Ovary (tissue), 9 donors: ENCODE measurements around the gene VPS37D. TPM values are rescaled to one million over a fixed set of nuclear protein-coding genes. Genes with fewer than 3 reads are reported as not detected.

Source experiments
- DNase-seq, 5 donors: peaks; one replicate each; pipeline ENCODE4 v3.0.0-alpha.2; 2019 to 2020
- H3K27ac ChIP-seq, 2 donors: fragments of 200-600 bp; one replicate each; pipeline versions ENCODE4 v1.5.1 to v1.8.0; 2019 to 2022
- H3K27me3 ChIP-seq: fragments of 200-600 bp; one replicate; pipeline ENCODE4 v1.8.0; 2022
- H3K36me3 ChIP-seq: fragments of 200-600 bp; sonication (generic); one replicate; pipeline ENCODE4 v1.5.1; 2019
- H3K4me1 ChIP-seq: one replicate; pipeline ENCODE4 v1.8.1; 2013; ENCODE audit warnings: mild to moderate bottlenecking, moderate library complexity; ENCODE audit not compliant: insufficient read depth
- H3K4me3 ChIP-seq: fragments of 200-600 bp; sonication (generic); one replicate; pipeline ENCODE4 v1.5.1; 2017
- H3K9me3 ChIP-seq, 2 donors: fragments of 200-600 bp in 1 of 2; sonication (generic) in 1 of 2; one replicate each; pipeline versions ENCODE4 v1.5.1 to v1.8.1; 2013 to 2019; ENCODE audit warnings: mild to moderate bottlenecking in 1 of 2, moderate library complexity in 1 of 2
- EP300 ChIP-seq: sonication (generic); formaldehyde crosslinking; IDR thresholded peaks from one replicate; pipeline ENCODE4 v1.6.1; 2017; ENCODE audit warnings: antibody characterized with exemption
- POLR2A ChIP-seq: fragments of 450-650 bp; IDR thresholded peaks from one replicate; pipeline ENCODE4 v1.6.1; 2017; ENCODE audit warnings: antibody characterized with exemption, mild to moderate bottlenecking, moderate library complexity
- WGBS, 3 donors: extraction: QIAGEN DNeasy Blood & Tissue Kit in 1 of 3; methylation state at CpG; one replicate each; pipeline versions ENCODE4 v1.1.5 to v1.1.7; 2013 to 2017; 5-methylcytosine and 5-hydroxymethylcytosine counted together
- intact Hi-C, 4 donors: fragments of 100-400 bp; cut with DNase I; formaldehyde crosslinking; loops; one replicate each; pipeline versions ENCODE4 v1.11.0 to v1.15.1; 2022 to 2023
- polyA plus RNA-seq, 2 donors: library from polyadenylated mRNA; stranded (reverse); fragments of 200-250 nt in 1 of 2; fragments of 350-450 nt in 1 of 2; fragmentation: Illumina TruSeq in 1 of 2; extraction: RNeasy Lipid Tissue Mini Kit (QIAGEN cat#74804) in 1 of 2; gene quantifications; one replicate each; pipeline ENCODE4 v1.2.3, GENCODE V29; 2013 to 2014
- total RNA-seq, 7 donors: library from RNA; depleted of rRNA in 2 of 7; stranded (reverse); fragments of >200 nt in 2 of 7; fragmentation: NEBNext Ultra II Directional in 3 of 7; extraction: Animal tissue kit (Norgen Biotek cat#: 25700) in 3 of 7; gene quantifications; one replicate each; pipeline versions ENCODE4 v1.1.0 to v1.2.4, GENCODE V29; 2016 to 2023
- TF ChIP-seq, protein P1 (sequence below), 3 donors: fragments of 450-650 bp in 2 of 3; fragments of 200-600 bp in 1 of 3; IDR thresholded peaks; one replicate each; pipeline versions ENCODE4 v1.5.1 to v1.8.0; 2016 to 2022; ENCODE audit warnings: antibody characterized with exemption in 3 of 3, mild to moderate bottlenecking in 1 of 3
- donor health status: DM: no; HTN: no; CAD: no; lungs with moderate emphysema.
- donor health status: DM: no; HTN: no; CAD: no.
- donor health status: Bipolar disorder and iron deficiency.
- donor health status: DM: yes; HTN: yes; CAD: no.
- donor health status: DM: no; HTN: no; CAD: no.
- donor health status: DM: yes; HTN: yes; CAD: no.

VPS37D gene
- total and polyA plus RNA-seq, 9 donors, result 0.28 to 8.8 (median 6.1) TPM

GRCh38 chr7:73700581-73701134 is 33.0 kb downstream of the VPS37D start:
- DNase-seq, result no peak
- intact Hi-C loops, result no loop called here
- no peak overlapping the region for H3K4me3 ChIP-seq
- no peaks in the 10 kb centered on the region for H3K9me3 ChIP-seq
- peaks cover 12% of the 10 kb centered on the region for H3K4me1 ChIP-seq
- TF ChIP-seq, protein P1, sequence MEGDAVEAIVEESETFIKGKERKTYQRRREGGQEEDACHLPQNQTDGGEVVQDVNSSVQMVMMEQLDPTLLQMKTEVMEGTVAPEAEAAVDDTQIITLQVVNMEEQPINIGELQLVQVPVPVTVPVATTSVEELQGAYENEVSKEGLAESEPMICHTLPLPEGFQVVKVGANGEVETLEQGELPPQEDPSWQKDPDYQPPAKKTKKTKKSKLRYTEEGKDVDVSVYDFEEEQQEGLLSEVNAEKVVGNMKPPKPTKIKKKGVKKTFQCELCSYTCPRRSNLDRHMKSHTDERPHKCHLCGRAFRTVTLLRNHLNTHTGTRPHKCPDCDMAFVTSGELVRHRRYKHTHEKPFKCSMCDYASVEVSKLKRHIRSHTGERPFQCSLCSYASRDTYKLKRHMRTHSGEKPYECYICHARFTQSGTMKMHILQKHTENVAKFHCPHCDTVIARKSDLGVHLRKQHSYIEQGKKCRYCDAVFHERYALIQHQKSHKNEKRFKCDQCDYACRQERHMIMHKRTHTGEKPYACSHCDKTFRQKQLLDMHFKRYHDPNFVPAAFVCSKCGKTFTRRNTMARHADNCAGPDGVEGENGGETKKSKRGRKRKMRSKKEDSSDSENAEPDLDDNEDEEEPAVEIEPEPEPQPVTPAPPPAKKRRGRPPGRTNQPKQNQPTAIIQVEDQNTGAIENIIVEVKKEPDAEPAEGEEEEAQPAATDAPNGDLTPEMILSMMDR (IDR thresholded peaks at IDR 0.05), result no peak
- no peak for TF ChIP-seq EP300
- no peak for TF ChIP-seq POLR2A
- no peak overlapping the region for H3K27ac ChIP-seq
- H3K27me3 ChIP-seq, result no peaks in the 10 kb centered on the region
- 80 to 81% (median 80%) methylated on average over 15 of the region's 15 CpGs for WGBS, 3 donors
- no peaks in the 10 kb centered on the region for H3K36me3 ChIP-seq

DNA sequence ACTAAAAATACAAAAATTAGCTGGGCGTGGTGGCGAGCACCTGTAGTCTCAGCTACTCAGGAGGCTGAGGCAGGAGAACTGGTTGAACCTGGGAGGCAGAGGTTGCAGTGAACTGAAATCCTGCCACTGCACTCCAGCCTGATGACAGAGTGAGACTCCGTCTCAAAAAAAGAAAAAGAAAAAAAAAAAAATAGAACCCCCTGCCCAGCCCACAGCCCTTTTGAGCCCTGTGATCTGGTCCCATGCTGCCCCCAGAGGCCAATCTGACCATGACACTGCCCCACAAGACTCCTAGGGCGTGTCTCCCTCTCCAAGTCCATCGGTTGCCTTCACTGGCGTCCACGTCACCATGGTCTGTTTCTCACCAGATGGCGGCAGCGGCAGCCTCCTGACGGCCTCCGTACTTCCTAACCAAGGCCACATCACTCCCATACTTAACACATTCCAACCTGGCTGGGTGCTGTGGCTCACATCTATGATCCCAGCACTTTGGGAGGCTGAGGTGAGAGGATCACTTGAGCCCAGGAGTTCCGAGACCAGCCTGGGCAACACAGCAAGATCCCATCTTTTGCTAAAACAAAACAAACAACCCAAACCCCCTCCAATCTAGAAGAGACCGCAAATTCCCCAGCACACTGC is 33.8 kb downstream of the VPS37D start:
- H3K36me3 ChIP-seq, result no peaks in the 10 kb centered on the region
- no peaks in the 10 kb centered on the region for H3K27me3 ChIP-seq
- intact Hi-C loops, result no loop called here
- TF ChIP-seq EP300 (no peak), POLR2A (no peak)
- TF ChIP-seq, protein P1 (IDR thresholded peaks at IDR 0.05), result no peak
- no peak overlapping the region for H3K27ac ChIP-seq
- H3K9me3 ChIP-seq, result no peaks in the 10 kb centered on the region
- H3K4me3 ChIP-seq, result no peak overlapping the region
- H3K4me1 ChIP-seq, result peaks cover 12% of the 10 kb centered on the region
- DNase-seq, result peak in 2 of 5 donors; percentile 40 to 62
- 56 to 64% (median 60%) methylated on average over 13 of the region's 13 CpGs for WGBS, 3 donors

GRCh38 chr7:73702226-73702625 is 34.6 kb downstream of the VPS37D start:
- no peaks in the 10 kb centered on the region for H3K27me3 ChIP-seq
- 77 to 86% (median 82%) methylated on average over 8 of the region's 8 CpGs for WGBS, 3 donors
- H3K4me1 ChIP-seq, result peaks cover 12% of the 10 kb centered on the region
- no peaks in the 10 kb centered on the region for H3K36me3 ChIP-seq
- intact Hi-C loops, result no loop called here
- DNase-seq, result no peak
- no peak overlapping the region for H3K27ac ChIP-seq
- no peaks in the 10 kb centered on the region for H3K9me3 ChIP-seq
- no peak overlapping the region for H3K4me3 ChIP-seq
- TF ChIP-seq POLR2A (no peak), EP300 (no peak)
- TF ChIP-seq, protein P1 (IDR thresholded peaks at IDR 0.05), result no peak

DNA sequence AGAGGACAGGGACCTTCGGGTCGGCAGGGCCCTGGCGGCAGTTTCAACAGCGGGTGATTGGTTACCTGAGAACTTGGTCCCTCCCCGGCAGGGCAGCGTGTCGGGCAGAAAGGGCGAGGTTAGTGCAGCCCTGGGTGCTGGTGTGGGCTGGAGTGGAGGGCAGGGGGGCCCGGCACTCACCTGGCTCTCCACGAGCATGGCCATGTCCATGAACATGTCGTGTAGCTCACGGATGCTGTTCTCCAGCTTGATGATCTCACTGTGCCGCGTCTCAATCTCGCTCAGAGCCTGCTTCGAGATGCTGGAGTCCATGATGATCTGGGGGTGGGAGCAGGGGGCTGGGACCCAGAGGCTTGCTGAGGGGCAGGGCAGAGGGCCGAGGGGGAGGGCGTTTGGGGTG is 35.0 kb downstream of the VPS37D start:
- no peak for DNase-seq
- Histone ChIP-seq H3K36me3 (no peaks in the 10 kb centered on the region), H3K4me1 (peaks cover 12% of the 10 kb centered on the region), H3K9me3 (no peaks in the 10 kb centered on the region), H3K27me3 (no peaks in the 10 kb centered on the region), H3K27ac (no peak overlapping the region), H3K4me3 (no peak overlapping the region)
- TF ChIP-seq POLR2A (no peak), EP300 (no peak)
- TF ChIP-seq, protein P1 (IDR thresholded peaks at IDR 0.05), result no peak
- WGBS, 3 donors, result 89 to 91% (median 90%) methylated on average over 18 of the region's 18 CpGs
- intact Hi-C loops, result no loop called here
